ENCODE data around the gene CADM1. TPM values are rescaled to one million over a fixed set of nuclear protein-coding genes. Genes with fewer than 3 reads are reported as not detected.

CADM1 gene
- total and polyA plus RNA-seq, 10 of the 15 experiments (the other 5 are each of a cell fraction or from before 2014, with no cell fraction given) = 0.03 to 0.48 (median 0.15) TPM; not detected in 3

DNA sequence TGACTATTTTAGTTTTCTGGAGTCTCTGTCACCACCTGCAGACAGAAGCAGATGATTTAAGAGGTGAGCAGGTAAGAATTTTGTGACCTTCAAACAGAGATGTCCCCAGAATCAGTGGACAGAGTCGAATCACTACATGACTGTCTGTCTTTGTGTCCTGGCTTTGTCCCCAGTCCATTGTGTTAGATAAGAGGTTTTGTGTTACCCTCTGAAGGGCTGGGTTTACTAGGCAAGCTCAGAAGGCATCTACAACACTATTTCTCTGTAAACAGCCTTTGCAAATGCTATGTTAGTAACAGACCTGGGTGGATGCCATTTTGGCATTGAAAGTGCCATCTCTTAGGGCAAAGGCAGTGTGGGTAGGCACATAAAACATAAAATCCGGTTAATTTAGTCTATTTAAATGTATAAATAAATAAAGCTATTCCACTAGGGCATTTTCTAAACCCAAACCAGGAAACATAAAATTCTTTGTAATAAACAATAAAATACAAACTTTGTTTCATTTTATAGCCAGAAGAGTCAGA, 40.3 kb upstream of the CADM1 start:
- CTCF ChIA-PET = interaction anchor here (1.2 kb wide), 1 partner anchor 23 kb away, joined by 3 read pairs; no protein-coding TSS in a partner anchor
- SMC1A ChIA-PET (ENCODE audit: uncharacterized antibody, unreplicated experiment) = interaction anchor here (0.6 to 1.1 kb wide), 3 partner anchors 11 to 368 kb away, joined by 3 read pairs; no protein-coding TSS in a partner anchor
- RAD21 ChIA-PET (ENCODE audit: unreplicated experiment) = no interaction called here
- no peaks in the 10 kb centered on the region for H3K9me3 ChIP-seq (replicated peaks; ENCODE audit: control insufficient read depth, insufficient read depth, low read length)
- no peaks in the 10 kb centered on the region for H3K79me2 ChIP-seq (ENCODE audit: control insufficient read depth, insufficient read depth, low read length)
- H3K4me3 ChIP-seq = no peak overlapping the region
- no peaks in the 10 kb centered on the region for H3K36me3 ChIP-seq (ENCODE audit: control insufficient read depth in 2 of 2, insufficient read depth in 2 of 2, low read length in 1 of 2)
- POLR2A ChIA-PET = no interaction called here
- H3K27me3 ChIP-seq (replicated peaks in 1 of 2; ENCODE audit: control insufficient read depth in 2 of 2, insufficient read depth in 2 of 2, low read length in 1 of 2) = no peaks in the 10 kb centered on the region
- ATAC-seq (no peak), FAIRE-seq (no peak), DNase-seq (ENCODE audit: low read depth, low spot score) (no peak)
- intact Hi-C loops (cut with micrococcal nuclease; ENCODE audit: unreplicated experiment) (no loop called here), in situ Hi-C loops (cut with MboI) (no loop called here)
- no peak overlapping the region for H3K27ac ChIP-seq (ENCODE audit: control insufficient read depth, insufficient read depth)
- WGBS (ENCODE audit: insufficient coverage, insufficient replicate concordance, low lambda C conversion rate, missing lambda C conversion rate) = 0% methylated on average over 2 of the region's 2 CpGs
- no peak overlapping the region for H2AFZ ChIP-seq (ENCODE audit: control insufficient read depth, low read depth, low read length)
- no peaks in the 10 kb centered on the region for H3K4me1 ChIP-seq (ENCODE audit: control insufficient read depth, insufficient read depth, low read length)
- H3K4me2 ChIP-seq (ENCODE audit: control insufficient read depth, insufficient read depth) = no peak overlapping the region
- no peak overlapping the region for H3K9ac ChIP-seq (ENCODE audit: control insufficient read depth, insufficient read depth, low read length)
- no peaks in the 10 kb centered on the region for H4K20me1 ChIP-seq (ENCODE audit: control insufficient read depth, insufficient read depth)
- no TSS peak for BruUV-seq (replicated peaks)
- TF ChIP-seq IRF3 (IDR thresholded peaks at IDR 0.05) (no peak), CTCF (IDR thresholded peaks at IDR 0.05 in 2 of 3, conservative IDR thresholded peaks at IDR 0.05 in 1 of 3; ENCODE audit: control insufficient read depth in 2 of 3, extremely low read depth in 1 of 3, insufficient read depth in 1 of 3, low read depth in 3 of 3, low read length in 3 of 3) (no peak), NR2C2 (IDR thresholded peaks at IDR 0.05; ENCODE audit: borderline replicate concordance, control insufficient read depth, insufficient read length, low read depth) (no peak), HDGF (IDR thresholded peaks at IDR 0.05) (no peak), SREBF2 (IDR thresholded peaks at IDR 0.05; ENCODE audit: low read length) (no peak), ATF2 (IDR thresholded peaks at IDR 0.05; ENCODE audit: low read length) (no peak), WRNIP1 (IDR thresholded peaks at IDR 0.05; ENCODE audit: borderline replicate concordance, low read depth, low read length) (no peak), NR2F1 (conservative IDR thresholded peaks at IDR 0.05) (no peak), POLR2AphosphoS2 (IDR thresholded peaks at IDR 0.05; ENCODE audit: low read depth, low read length) (no peak), ZNF384 (IDR thresholded peaks at IDR 0.05; ENCODE audit: borderline replicate concordance, low read depth, low read length) (no peak), BCL3 (IDR thresholded peaks at IDR 0.05; ENCODE audit: borderline replicate concordance, insufficient read depth, low read depth, low read length, poor library complexity, severe bottlenecking) (no peak)
- TF ChIP-seq, protein P1, sequence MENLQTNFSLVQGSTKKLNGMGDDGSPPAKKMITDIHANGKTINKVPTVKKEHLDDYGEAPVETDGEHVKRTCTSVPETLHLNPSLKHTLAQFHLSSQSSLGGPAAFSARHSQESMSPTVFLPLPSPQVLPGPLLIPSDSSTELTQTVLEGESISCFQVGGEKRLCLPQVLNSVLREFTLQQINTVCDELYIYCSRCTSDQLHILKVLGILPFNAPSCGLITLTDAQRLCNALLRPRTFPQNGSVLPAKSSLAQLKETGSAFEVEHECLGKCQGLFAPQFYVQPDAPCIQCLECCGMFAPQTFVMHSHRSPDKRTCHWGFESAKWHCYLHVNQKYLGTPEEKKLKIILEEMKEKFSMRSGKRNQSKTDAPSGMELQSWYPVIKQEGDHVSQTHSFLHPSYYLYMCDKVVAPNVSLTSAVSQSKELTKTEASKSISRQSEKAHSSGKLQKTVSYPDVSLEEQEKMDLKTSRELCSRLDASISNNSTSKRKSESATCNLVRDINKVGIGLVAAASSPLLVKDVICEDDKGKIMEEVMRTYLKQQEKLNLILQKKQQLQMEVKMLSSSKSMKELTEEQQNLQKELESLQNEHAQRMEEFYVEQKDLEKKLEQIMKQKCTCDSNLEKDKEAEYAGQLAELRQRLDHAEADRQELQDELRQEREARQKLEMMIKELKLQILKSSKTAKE (IDR thresholded peaks at IDR 0.05; ENCODE audit: low read depth, poor library complexity, severe bottlenecking) = no peak
